Stimulated activated effector memory CD8-positive, alpha-beta T cell treated with anti-CD3 and anti-CD28 coated beads, Interleukin-12 subunit alpha, Interleukin-12 subunit beta, amount 100 ng/mL, for 72 hours (primary cell): ENCODE data around the gene TIMM8B.
A peak's percentile ranks its signal among the peaks of the same experiment; 100 is the strongest.

Source experiments
- ATAC-seq: fragments of 150-1000 bp; cut with Tn5 transposase; 2 replicates; pipeline ENCODE4 v1.10.0; 2021
- DNase-seq, 2 donors: peaks; one replicate each; pipeline ENCODE4 v3.0.0; 2021 to 2022; ENCODE audit warnings: low spot score in 2 of 2
- H3K27ac Mint-ChIP-seq: one replicate; pipeline ENCODE4 v1.8.0; 2022; ENCODE audit warnings: mild to moderate bottlenecking, mixed read lengths
- H3K36me3 Mint-ChIP-seq: one replicate; pipeline ENCODE4 v1.8.0; 2022; ENCODE audit warnings: mild to moderate bottlenecking, mixed read lengths
- H3K4me1 Mint-ChIP-seq: one replicate; pipeline ENCODE4 v1.8.0; 2022; ENCODE audit warnings: mixed read lengths
- H3K4me3 Mint-ChIP-seq: one replicate; pipeline ENCODE4 v1.8.0; 2022; ENCODE audit warnings: mild to moderate bottlenecking, mixed read lengths
- H3K9me3 Mint-ChIP-seq: one replicate; pipeline ENCODE4 v1.8.0; 2022; ENCODE audit warnings: mixed read lengths

The TIMM8B gene

DNA sequence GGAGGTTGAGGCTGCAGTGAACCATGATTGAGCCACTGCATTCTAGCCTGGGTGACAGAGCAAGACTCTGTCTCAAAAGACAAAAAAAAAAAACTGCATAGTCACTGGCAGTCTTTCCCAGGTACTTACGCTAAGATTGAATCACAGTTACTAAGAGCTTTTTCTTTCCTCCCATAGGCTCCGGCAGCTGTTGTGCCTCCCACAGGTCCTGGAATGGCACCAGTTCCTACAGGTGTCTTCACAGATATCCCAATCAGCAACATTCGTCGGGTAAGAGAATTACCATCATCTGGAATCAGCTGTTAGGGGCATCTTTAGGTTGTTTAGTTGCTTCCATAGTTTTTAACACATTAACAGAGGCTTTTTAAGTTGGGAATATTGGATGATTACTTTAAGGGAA, 41.6 kb downstream of the TIMM8B start:
- no peak overlapping the region for H3K4me3 Mint-ChIP-seq
- DNase-seq (no peak), ATAC-seq (no peak)
- no peaks in the 10 kb centered on the region for H3K9me3 Mint-ChIP-seq
- no peak overlapping the region for H3K27ac Mint-ChIP-seq
- peaks cover 99% of the 10 kb centered on the region for H3K36me3 Mint-ChIP-seq
- peaks cover 22% of the 10 kb centered on the region for H3K4me1 Mint-ChIP-seq

DNA sequence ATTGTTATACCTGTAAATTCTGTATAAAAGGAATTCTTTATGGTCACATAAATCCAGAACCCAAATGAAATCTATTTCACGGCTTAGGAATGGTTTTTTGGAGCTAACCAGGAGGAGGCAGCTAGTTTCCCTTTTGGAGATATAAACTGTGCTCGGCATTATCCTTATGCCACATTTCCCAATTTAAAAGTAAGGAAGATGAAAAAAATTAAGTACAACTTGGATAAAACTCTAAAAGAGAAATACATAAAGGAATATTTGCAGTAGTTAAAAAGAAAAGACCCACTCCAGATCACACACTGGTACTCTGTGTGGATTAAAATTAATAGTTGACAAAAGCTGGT, 43.6 kb downstream of the TIMM8B start:
- peaks cover 99% of the 10 kb centered on the region for H3K36me3 Mint-ChIP-seq
- H3K4me1 Mint-ChIP-seq, result peaks cover 16% of the 10 kb centered on the region
- no peak for DNase-seq
- peak overlapping the region; percentile 26 for H3K27ac Mint-ChIP-seq
- no peak overlapping the region for H3K4me3 Mint-ChIP-seq
- no peak for ATAC-seq
- H3K9me3 Mint-ChIP-seq, result no peaks in the 10 kb centered on the region

DNA sequence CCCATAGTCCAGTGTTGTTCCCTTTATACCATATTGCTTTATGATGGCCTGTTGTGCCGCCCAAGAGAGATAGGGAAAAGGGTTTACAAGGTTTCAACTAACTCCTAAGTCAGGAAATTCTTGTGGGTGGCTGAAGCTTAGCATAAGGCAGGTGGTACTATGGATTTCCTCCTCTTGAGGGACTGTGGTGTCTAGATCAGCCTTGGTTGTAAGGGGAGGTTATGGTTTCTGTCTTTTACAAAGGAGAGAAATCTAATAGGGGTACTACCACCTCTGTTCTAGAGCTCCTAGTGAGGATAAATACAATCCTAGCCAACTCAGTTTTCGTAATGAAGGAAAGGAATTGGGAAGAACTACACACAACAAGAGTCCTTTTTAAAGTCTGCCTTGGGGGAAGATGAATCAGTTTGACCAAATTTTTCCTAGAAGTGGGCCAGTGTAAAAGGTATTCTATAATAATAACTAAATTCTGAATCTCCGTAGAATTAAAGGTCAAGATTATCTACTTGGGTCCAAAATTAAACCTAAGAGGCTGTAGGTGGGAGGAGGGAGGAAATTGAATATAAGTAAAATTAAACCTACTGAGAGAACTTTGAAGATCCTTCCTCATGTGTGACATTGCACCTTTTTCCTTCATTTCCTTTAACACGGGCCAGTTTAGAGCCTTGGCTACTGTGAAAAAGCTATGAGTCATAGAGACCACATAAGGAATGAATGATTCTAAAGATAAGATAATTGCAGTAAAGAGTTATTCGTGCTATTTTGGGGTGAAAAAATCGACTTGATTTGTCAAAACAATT, 44.2 kb downstream of the TIMM8B start:
- Mint-ChIP-seq H3K9me3 (no peaks in the 10 kb centered on the region), H3K4me3 (no peak overlapping the region), H3K36me3 (peaks cover 99% of the 10 kb centered on the region), H3K27ac (peak overlapping the region; percentile 26), H3K4me1 (peaks cover 16% of the 10 kb centered on the region)
- no peak for DNase-seq
- ATAC-seq, result no peak

DNA sequence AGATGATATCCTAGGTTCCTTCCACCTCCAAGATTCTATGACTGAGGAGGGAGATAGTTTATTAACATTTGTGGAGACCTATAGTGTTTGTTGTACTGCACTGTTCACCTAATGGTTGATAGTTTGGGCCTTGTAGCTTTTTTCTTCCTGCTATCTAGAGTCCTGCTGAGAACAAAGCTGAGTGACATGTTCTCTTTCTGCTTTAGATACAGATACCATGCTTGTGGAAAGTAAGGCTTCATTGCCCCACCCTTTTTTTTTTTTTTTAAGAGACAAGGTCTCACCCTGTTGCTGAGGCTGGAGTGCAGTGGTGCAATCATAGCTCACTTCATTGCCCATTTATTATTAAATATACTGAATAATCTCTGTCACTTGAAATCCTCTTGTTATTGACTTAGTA, 49.0 kb downstream of the TIMM8B start:
- no peak overlapping the region for H3K27ac Mint-ChIP-seq
- no peaks in the 10 kb centered on the region for H3K9me3 Mint-ChIP-seq
- peaks cover 96% of the 10 kb centered on the region for H3K36me3 Mint-ChIP-seq
- peaks cover 12% of the 10 kb centered on the region for H3K4me1 Mint-ChIP-seq
- no peak overlapping the region for H3K4me3 Mint-ChIP-seq
- ATAC-seq (no peak), DNase-seq (no peak)
